ENCODE results near the gene KRTAP4-9. TPM values are rescaled to one million over a fixed set of nuclear protein-coding genes. Genes with fewer than 3 reads are reported as not detected.

KRTAP4-9 gene
- total RNA-seq, 1 experiment from 2014 or later: not detected

DNA sequence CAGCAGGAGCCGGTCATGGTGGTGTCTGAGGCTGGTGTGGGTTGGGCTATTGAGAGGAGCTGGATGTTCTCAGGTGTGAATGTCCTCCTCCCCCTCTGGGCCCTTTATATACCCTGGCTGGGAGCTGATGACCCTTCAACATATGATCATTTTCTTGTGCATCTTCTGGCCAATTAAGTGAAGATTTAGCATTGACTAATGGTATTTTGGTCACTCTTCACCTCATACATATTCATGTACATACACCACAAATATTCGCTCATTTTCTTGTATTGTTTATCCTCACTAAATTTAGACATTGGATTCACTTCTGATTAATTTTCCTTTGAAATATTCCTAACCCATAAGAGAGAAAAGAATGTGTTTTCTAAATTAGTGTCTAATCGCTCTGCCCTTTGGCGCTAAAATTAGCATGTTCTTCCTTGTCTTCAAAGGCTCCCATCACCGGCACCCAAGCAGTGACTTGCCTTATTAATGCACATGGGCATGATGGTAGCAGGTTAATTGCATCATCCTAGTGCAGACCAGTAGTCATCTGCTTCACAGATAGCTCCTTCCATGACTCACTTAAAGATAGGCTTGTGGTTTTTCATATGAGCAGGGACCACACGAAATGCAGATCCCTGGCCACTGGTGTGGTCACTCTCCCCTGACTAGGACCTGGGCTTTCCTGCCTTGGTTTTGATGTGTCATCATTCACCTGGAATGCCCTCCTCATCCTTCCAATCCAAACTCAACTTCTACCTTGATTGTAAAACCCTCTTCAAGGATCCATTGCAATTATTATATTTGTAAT, 39.2 kb upstream of the KRTAP4-9 start, which contains the start of gene KRTAP2-4:
KRTAP2-4 (minus strand) TSS at position 51 of the 796 bp plus-strand sequence; CDS start at position 17, 34 bp downstream.
- Histone ChIP-seq H3K9ac (ENCODE audit: low read length) (0 out of 2 replicates have a peak within 1 kb of the TSS, but pooled peaks have one; percentile 2), H3K27ac (ENCODE audit: low read depth, low read length) (peak within 1 kb of the TSS; percentile 37), H2AFZ (ENCODE audit: low read depth, low read length, poor library complexity, severe bottlenecking) (no peak within 1 kb of the TSS), H3K27me3 (ENCODE audit: insufficient read depth, low read length) (no peaks in the 10 kb centered on the region), H3K4me1 (ENCODE audit: control insufficient read depth in 1 of 2, insufficient read depth in 2 of 2, low read length in 2 of 2) (peaks cover 25 to 72% of the 10 kb centered on the region in 2 experiments), H3K9me2 (ENCODE audit: insufficient read depth) (no peaks in the 10 kb centered on the region), H3K36me3 (ENCODE audit: control insufficient read depth in 1 of 2, insufficient read depth in 2 of 2, low read length in 2 of 2) (peaks cover 0 to 30% of the 10 kb centered on the region in 2 experiments; a peak in 2 of 4 replicates), H3K9me3 (ENCODE audit: control insufficient read depth in 1 of 2, insufficient read depth in 1 of 2, low read depth in 1 of 2, low read length in 2 of 2) (no peaks in the 10 kb centered on the region; a peak in 1 of 4 replicates), H3K4me2 (ENCODE audit: low read length) (peak within 1 kb of the TSS; percentile 12; the same call in 1 of the 2 replicates), H3K79me2 (ENCODE audit: insufficient read depth, low read length) (no peaks in the 10 kb centered on the region), H3K4me3 (replicated peaks in 1 of 2; ENCODE audit: low read depth in 1 of 2, low read length in 2 of 2) (no peak within 1 kb of the TSS), H4K20me1 (ENCODE audit: insufficient read depth) (no peaks in the 10 kb centered on the region)
- no TSS peak for BruUV-seq (replicated peaks)
- POLR2A ChIA-PET: no interaction called here
- intact Hi-C loops (cut with micrococcal nuclease): no loop called here
- RAD21 ChIA-PET (ENCODE audit: low non-redundant PET in 1 of 2, low total read pairs in 2 of 2, uncharacterized antibody in 2 of 2, unreplicated experiment in 2 of 2): no interaction called here
- DNase-seq (ENCODE audit: low read depth, low spot score) (peak; percentile 78), ATAC-seq (peak; percentile 79)
- CTCF ChIA-PET: no interaction called here
- TF ChIP-seq YY1 (IDR thresholded peaks at IDR 0.05; ENCODE audit: extremely low read depth, insufficient replicate concordance, low read depth, low read length) (no peak), ZNF274 (IDR thresholded peaks at IDR 0.05; ENCODE audit: low read depth, low read length) (no peak), RAD21 (IDR thresholded peaks at IDR 0.05; ENCODE audit: low read depth) (peak; percentile 28; the same call in 1 of the 2 replicates), ZFX (IDR thresholded peaks at IDR 0.05) (no peak), CEBPB (IDR thresholded peaks at IDR 0.05; ENCODE audit: low read depth) (peak; percentile 97), EZH2phosphoT487 (IDR thresholded peaks at IDR 0.05; ENCODE audit: borderline replicate concordance) (no peak), JUND (IDR thresholded peaks at IDR 0.05) (peak; percentile 87), SIN3A (IDR thresholded peaks at IDR 0.05; ENCODE audit: low read depth) (peak; percentile 38; the same call in 1 of the 2 replicates), EZH2 (IDR thresholded peaks at IDR 0.05) (no peak), EGR1 (IDR thresholded peaks at IDR 0.05; ENCODE audit: low read depth) (no peak), POLR2AphosphoS5 (IDR thresholded peaks at IDR 0.05; ENCODE audit: low read depth, low read length) (peak; percentile 40), FOSL1 (IDR thresholded peaks at IDR 0.05; ENCODE audit: low read depth) (peak; percentile 87), SRF (IDR thresholded peaks at IDR 0.05; ENCODE audit: low read depth) (peak; percentile 48; the same call in 1 of the 2 replicates), ELF1 (IDR thresholded peaks at IDR 0.05; ENCODE audit: borderline replicate concordance, low read depth) (no peak), CBX3 (IDR thresholded peaks at IDR 0.05; ENCODE audit: low read depth) (peak; percentile 98), POLR2A (IDR thresholded peaks at IDR 0.05; ENCODE audit: borderline replicate concordance, extremely low read depth, insufficient read depth, insufficient read length) (no peak), SP1 (IDR thresholded peaks at IDR 0.05; ENCODE audit: low read depth) (peak; percentile 93)
- TF ChIP-seq, protein P1, sequence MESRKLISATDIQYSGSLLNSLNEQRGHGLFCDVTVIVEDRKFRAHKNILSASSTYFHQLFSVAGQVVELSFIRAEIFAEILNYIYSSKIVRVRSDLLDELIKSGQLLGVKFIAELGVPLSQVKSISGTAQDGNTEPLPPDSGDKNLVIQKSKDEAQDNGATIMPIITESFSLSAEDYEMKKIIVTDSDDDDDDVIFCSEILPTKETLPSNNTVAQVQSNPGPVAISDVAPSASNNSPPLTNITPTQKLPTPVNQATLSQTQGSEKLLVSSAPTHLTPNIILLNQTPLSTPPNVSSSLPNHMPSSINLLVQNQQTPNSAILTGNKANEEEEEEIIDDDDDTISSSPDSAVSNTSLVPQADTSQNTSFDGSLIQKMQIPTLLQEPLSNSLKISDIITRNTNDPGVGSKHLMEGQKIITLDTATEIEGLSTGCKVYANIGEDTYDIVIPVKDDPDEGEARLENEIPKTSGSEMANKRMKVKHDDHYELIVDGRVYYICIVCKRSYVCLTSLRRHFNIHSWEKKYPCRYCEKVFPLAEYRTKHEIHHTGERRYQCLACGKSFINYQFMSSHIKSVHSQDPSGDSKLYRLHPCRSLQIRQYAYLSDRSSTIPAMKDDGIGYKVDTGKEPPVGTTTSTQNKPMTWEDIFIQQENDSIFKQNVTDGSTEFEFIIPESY (IDR thresholded peaks at IDR 0.05; ENCODE audit: extremely low read depth, insufficient replicate concordance, low read length): no peak
- TF ChIP-seq, protein P2, sequence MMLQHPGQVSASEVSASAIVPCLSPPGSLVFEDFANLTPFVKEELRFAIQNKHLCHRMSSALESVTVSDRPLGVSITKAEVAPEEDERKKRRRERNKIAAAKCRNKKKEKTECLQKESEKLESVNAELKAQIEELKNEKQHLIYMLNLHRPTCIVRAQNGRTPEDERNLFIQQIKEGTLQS (IDR thresholded peaks at IDR 0.05): peak; percentile 97
- TF ChIP-seq, protein P3, sequence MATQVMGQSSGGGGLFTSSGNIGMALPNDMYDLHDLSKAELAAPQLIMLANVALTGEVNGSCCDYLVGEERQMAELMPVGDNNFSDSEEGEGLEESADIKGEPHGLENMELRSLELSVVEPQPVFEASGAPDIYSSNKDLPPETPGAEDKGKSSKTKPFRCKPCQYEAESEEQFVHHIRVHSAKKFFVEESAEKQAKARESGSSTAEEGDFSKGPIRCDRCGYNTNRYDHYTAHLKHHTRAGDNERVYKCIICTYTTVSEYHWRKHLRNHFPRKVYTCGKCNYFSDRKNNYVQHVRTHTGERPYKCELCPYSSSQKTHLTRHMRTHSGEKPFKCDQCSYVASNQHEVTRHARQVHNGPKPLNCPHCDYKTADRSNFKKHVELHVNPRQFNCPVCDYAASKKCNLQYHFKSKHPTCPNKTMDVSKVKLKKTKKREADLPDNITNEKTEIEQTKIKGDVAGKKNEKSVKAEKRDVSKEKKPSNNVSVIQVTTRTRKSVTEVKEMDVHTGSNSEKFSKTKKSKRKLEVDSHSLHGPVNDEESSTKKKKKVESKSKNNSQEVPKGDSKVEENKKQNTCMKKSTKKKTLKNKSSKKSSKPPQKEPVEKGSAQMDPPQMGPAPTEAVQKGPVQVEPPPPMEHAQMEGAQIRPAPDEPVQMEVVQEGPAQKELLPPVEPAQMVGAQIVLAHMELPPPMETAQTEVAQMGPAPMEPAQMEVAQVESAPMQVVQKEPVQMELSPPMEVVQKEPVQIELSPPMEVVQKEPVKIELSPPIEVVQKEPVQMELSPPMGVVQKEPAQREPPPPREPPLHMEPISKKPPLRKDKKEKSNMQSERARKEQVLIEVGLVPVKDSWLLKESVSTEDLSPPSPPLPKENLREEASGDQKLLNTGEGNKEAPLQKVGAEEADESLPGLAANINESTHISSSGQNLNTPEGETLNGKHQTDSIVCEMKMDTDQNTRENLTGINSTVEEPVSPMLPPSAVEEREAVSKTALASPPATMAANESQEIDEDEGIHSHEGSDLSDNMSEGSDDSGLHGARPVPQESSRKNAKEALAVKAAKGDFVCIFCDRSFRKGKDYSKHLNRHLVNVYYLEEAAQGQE (IDR thresholded peaks at IDR 0.05; ENCODE audit: low read depth): no peak
- TF ChIP-seq, protein P4, sequence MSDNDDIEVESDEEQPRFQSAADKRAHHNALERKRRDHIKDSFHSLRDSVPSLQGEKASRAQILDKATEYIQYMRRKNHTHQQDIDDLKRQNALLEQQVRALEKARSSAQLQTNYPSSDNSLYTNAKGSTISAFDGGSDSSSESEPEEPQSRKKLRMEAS (IDR thresholded peaks at IDR 0.05): peak; percentile 98
